Lung (tissue), 12 donors: ENCODE data around the gene KLHL29. TPM values are rescaled to one million over a fixed set of nuclear protein-coding genes. Genes with fewer than 3 reads are reported as not detected.

Experiments
- ATAC-seq: fragments of 200-7000 bp; cut with Tn5 transposase; one replicate; pipeline ENCODE4 v1.9.1; 2020; ENCODE audit warnings: moderate number of reproducible peaks; ENCODE audit not compliant: insufficient read depth, low FRiP score
- DNase-seq, 3 donors: peaks; one replicate each; pipeline ENCODE4 v3.0.0-alpha.2; 2013 to 2017
- H3K27ac ChIP-seq, 2 donors: one replicate each; pipeline ENCODE4 v1.5.1; 2013; ENCODE audit warnings: mild to moderate bottlenecking in 2 of 2, moderate library complexity in 2 of 2, control low read depth in 1 of 2, inconsistent platforms in 1 of 2, low read depth in 1 of 2, low read length in 1 of 2
- H3K27me3 ChIP-seq, 3 donors: one replicate each; pipeline ENCODE4 v1.5.1; 2013; ENCODE audit warnings: low read length in 2 of 3; ENCODE audit not compliant: control insufficient read depth in 3 of 3, insufficient read depth in 3 of 3
- H3K36me3 ChIP-seq, 4 donors: one replicate each; pipeline ENCODE4 v1.5.1; 2013; ENCODE audit warnings: low read length in 4 of 4, mild to moderate bottlenecking in 1 of 4, moderate library complexity in 1 of 4; ENCODE audit not compliant: control insufficient read depth in 4 of 4, insufficient read depth in 4 of 4
- H3K4me1 ChIP-seq, 5 donors: one replicate each; pipeline ENCODE4 v1.5.1; 2013; ENCODE audit warnings: low read length in 5 of 5, mild to moderate bottlenecking in 2 of 5, moderate library complexity in 1 of 5; ENCODE audit not compliant: control insufficient read depth in 5 of 5, insufficient read depth in 5 of 5
- H3K4me3 ChIP-seq: one replicate; pipeline ENCODE4 v1.5.1; 2013; ENCODE audit warnings: mild to moderate bottlenecking, control low read depth, moderate library complexity
- H3K9ac ChIP-seq, 2 donors: one replicate each; pipeline ENCODE4 v1.5.1; 2013; ENCODE audit warnings: low read length in 2 of 2, control low read depth in 1 of 2; ENCODE audit not compliant: insufficient read depth in 1 of 2
- H3K9me3 ChIP-seq, 4 donors: one replicate each; pipeline ENCODE4 v1.5.1; 2013; ENCODE audit warnings: low read length in 3 of 4, mild to moderate bottlenecking in 1 of 4, moderate library complexity in 1 of 4; ENCODE audit not compliant: control insufficient read depth in 4 of 4, insufficient read depth in 3 of 4
- WGBS, 2 donors: extraction: QIAGEN DNeasy Blood & Tissue Kit; methylation state at CpG; one replicate each; pipeline ENCODE4 v1.1.7; 2013; 5-methylcytosine and 5-hydroxymethylcytosine counted together
- polyA plus RNA-seq, 2 donors: library from polyadenylated mRNA; stranded (reverse); fragments of 200-250 nt; gene quantifications; one replicate each; pipeline ENCODE4 v1.2.1, GENCODE V29; 2013
- total RNA-seq, 2 donors: library from RNA; depleted of rRNA in 1 of 2; stranded (reverse); fragments of >200 nt in 1 of 2; gene quantifications; one replicate each; pipeline ENCODE4 v1.2.1, GENCODE V29; 2014 to 2021
- TF ChIP-seq, protein P1 (sequence below): IDR thresholded peaks from 2 replicates; pipeline ENCODE4 v1.5.1; 2012; ENCODE audit warnings: mild to moderate bottlenecking; ENCODE audit errors: control extremely low read depth, extremely low read depth
- donor health status: control.
- donor health status: control.
- donor health status: Bipolar disorder and iron deficiency.
- donor health status: healthy.
- donor health status: DM: yes; HTN: yes; CAD: no.

The KLHL29 gene
- total and polyA plus RNA-seq, 4 donors, result 2.7 to 16.2 (median 3.5) TPM

DNA sequence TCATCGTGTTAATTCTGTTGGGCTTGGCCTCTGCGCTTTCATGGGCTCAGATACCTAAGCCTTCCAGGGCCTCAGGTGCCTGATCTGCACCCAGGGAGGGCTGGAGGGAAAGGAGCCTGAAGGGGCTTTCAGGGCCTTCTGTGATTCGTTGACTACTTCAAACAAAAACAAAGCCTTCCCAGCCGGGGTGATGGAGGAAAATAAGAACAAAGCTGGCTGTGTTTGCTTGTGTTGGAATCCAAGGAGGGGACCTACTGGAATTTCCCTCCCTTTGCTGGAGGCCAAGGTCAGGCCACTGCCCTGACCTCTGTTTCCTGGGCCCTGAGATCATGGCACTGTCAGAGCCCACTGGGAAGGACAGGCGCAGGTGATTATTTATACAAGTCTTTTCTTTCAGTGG is 135.3 kb downstream of the KLHL29 start:
- H3K4me3 ChIP-seq, result no peak overlapping the region
- no peak for DNase-seq
- 71% methylated on average over 5 of the region's 5 CpGs for WGBS, 2 donors
- H3K27me3 ChIP-seq, result no peaks in the 10 kb centered on the region
- peaks cover 0 to 1% (median 0%) of the 10 kb centered on the region in 4 donors for H3K9me3 ChIP-seq
- TF ChIP-seq, protein P1, sequence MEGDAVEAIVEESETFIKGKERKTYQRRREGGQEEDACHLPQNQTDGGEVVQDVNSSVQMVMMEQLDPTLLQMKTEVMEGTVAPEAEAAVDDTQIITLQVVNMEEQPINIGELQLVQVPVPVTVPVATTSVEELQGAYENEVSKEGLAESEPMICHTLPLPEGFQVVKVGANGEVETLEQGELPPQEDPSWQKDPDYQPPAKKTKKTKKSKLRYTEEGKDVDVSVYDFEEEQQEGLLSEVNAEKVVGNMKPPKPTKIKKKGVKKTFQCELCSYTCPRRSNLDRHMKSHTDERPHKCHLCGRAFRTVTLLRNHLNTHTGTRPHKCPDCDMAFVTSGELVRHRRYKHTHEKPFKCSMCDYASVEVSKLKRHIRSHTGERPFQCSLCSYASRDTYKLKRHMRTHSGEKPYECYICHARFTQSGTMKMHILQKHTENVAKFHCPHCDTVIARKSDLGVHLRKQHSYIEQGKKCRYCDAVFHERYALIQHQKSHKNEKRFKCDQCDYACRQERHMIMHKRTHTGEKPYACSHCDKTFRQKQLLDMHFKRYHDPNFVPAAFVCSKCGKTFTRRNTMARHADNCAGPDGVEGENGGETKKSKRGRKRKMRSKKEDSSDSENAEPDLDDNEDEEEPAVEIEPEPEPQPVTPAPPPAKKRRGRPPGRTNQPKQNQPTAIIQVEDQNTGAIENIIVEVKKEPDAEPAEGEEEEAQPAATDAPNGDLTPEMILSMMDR, result no peak
- H3K36me3 ChIP-seq, result no peaks in the 10 kb centered on the region
- no peak for ATAC-seq
- no peak overlapping the region for H3K27ac ChIP-seq
- H3K4me1 ChIP-seq, result peaks cover 0 to 44% (median 21%) of the 10 kb centered on the region in 5 donors
- H3K9ac ChIP-seq, result no peak overlapping the region

DNA sequence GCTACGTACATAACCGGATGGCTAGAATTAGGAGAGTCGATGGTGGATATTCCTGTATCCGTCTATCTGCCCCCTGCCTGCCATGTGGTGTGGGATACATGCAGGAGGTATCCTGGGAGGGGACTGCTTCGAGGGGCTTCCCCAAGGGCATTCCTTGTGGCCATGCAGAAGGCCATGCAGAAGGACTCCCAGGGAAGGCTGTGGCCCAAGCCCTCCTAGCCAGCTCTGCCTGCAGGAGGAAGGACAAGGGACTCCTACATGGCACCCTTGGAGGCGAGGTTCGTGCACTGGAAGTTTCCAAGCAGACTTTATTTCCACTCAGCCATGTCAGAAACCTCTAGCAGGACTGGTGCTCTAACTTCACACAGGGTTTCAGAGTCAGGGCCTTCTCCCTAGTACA is 136.1 kb downstream of the KLHL29 start:
- no peak overlapping the region for H3K9ac ChIP-seq
- peaks cover 0 to 1% (median 0%) of the 10 kb centered on the region in 4 donors for H3K9me3 ChIP-seq
- no peaks in the 10 kb centered on the region for H3K27me3 ChIP-seq
- ATAC-seq (no peak), DNase-seq (no peak)
- TF ChIP-seq, protein P1, result no peak
- 91 to 93% methylated on average over 7 of the region's 7 CpGs for WGBS, 2 donors
- H3K36me3 ChIP-seq, result no peaks in the 10 kb centered on the region
- peaks cover 0 to 45% (median 21%) of the 10 kb centered on the region in 5 donors for H3K4me1 ChIP-seq
- H3K27ac ChIP-seq, result no peak overlapping the region
- no peak overlapping the region for H3K4me3 ChIP-seq

DNA sequence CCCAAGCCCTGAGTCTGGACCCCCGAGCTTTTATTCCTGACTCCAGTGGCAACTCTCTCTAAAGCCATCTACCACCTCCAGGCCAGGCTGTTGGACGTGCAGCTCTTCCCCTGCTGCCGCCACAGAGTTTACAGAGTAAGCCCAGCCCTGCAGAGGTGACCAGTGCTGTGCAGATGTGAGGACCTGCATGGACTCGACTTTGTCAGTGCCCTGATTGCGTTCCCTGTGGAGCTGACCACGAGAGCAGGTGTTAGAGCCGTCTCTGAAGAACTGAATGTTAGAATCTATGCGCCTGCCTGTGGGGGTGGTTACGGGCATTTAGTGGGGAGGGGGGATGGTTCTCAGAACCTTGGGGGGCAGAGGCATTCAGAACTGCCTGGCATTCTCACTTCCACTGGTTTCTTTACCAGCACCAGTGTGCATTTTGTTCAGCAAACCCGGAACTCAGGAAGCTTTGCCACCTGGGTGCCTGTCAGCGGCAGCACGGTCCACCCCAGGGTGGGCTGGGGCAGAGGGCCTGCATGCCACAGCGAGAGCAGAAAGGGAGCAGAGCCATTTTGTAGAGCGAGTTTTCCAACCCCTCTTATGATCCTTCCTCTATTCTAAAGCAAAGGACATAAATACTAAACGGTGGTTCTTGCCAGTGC is 137.9 kb downstream of the KLHL29 start:
- H3K9ac ChIP-seq, result no peak overlapping the region
- TF ChIP-seq, protein P1, result no peak
- H3K27ac ChIP-seq, result no peak overlapping the region
- 79 to 81% methylated on average over 15 of the region's 15 CpGs for WGBS, 2 donors
- no peak for ATAC-seq
- no peak for DNase-seq
- no peaks in the 10 kb centered on the region for H3K27me3 ChIP-seq
- H3K4me1 ChIP-seq, result peaks cover 0 to 38% (median 21%) of the 10 kb centered on the region in 5 donors
- no peak overlapping the region for H3K4me3 ChIP-seq
- peaks cover 0 to 1% (median 0%) of the 10 kb centered on the region in 4 donors for H3K9me3 ChIP-seq
- no peaks in the 10 kb centered on the region for H3K36me3 ChIP-seq
